ENCODE data around the gene FAM186B.

GRCh38 chr12:49557187-49557916 lies 48.1 kb downstream of the FAM186B start:
- TF ChIP-seq, protein P1, sequence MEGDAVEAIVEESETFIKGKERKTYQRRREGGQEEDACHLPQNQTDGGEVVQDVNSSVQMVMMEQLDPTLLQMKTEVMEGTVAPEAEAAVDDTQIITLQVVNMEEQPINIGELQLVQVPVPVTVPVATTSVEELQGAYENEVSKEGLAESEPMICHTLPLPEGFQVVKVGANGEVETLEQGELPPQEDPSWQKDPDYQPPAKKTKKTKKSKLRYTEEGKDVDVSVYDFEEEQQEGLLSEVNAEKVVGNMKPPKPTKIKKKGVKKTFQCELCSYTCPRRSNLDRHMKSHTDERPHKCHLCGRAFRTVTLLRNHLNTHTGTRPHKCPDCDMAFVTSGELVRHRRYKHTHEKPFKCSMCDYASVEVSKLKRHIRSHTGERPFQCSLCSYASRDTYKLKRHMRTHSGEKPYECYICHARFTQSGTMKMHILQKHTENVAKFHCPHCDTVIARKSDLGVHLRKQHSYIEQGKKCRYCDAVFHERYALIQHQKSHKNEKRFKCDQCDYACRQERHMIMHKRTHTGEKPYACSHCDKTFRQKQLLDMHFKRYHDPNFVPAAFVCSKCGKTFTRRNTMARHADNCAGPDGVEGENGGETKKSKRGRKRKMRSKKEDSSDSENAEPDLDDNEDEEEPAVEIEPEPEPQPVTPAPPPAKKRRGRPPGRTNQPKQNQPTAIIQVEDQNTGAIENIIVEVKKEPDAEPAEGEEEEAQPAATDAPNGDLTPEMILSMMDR (IDR thresholded peaks at IDR 0.05) = no peak
- no peak for TF ChIP-seq ZFX (IDR thresholded peaks at IDR 0.05; ENCODE audit: borderline replicate concordance)

Measured in 22Rv1 (cell line).